PC-3 (cell line): Measurements from ENCODE around the gene DUSP2. TPM values are rescaled to one million over a fixed set of nuclear protein-coding genes. Genes with fewer than 3 reads are reported as not detected.

Experiments used
- ATAC-seq: fragments of 200-7000 bp; cut with Tn5 transposase; 2 replicates; pipeline ENCODE4 v1.9.1; 2020; ENCODE audit warnings: mild to moderate bottlenecking, moderate library complexity
- BruUV-seq: library from RNA; stranded (reverse); fragments of 400-500 nt; replicated peaks from 2 replicates; lab custom pipeline; 2021; lab: Mats Ljungman, UMichigan
- CTCF ChIA-PET: fragments of 300-600 bp; sonication (Branson Sonifier 250); formaldehyde crosslinking; loops from one replicate; lab custom pipeline; 2022; ENCODE audit warnings: antibody characterized with exemption; lab: Charles Lee
- POLR2A ChIA-PET: fragments of 300-600 bp; sonication (Branson Sonifier 250); formaldehyde crosslinking; loops from one replicate; lab custom pipeline; 2022; ENCODE audit warnings: antibody characterized with exemption; ENCODE audit not compliant: unreplicated experiment; lab: Charles Lee
- DNase-seq: peaks from one replicate; pipeline ENCODE4 v3.0.0-alpha.2; 2015
- H2AFZ ChIP-seq: fragments of 300-600 bp; sonication (generic); 2 replicates; pipeline ENCODE4 v1.6.0; 2016; ENCODE audit warnings: antibody characterized with exemption, low read length
- H3F3A ChIP-seq: fragments of 300-600 bp; sonication (generic); one replicate; pipeline ENCODE4 v1.6.0; 2017; ENCODE audit warnings: antibody characterized with exemption, low read length, control low read depth, mild to moderate bottlenecking; ENCODE audit not compliant: unreplicated experiment
- H3K27ac ChIP-seq: fragments of 300-600 bp; sonication (generic); 2 replicates; pipeline ENCODE4 v1.5.1; 2016; ENCODE audit warnings: mild to moderate bottlenecking, low read length
- H3K27me3 ChIP-seq: fragments of 300-600 bp; sonication (generic); 2 replicates; pipeline ENCODE4 v1.6.1; 2016; ENCODE audit warnings: low read length, mixed read lengths
- H3K36me3 ChIP-seq: fragments of 300-600 bp; sonication (generic); 2 replicates; pipeline ENCODE4 v1.6.1; 2016; ENCODE audit warnings: low read depth, mixed run types, low read length, mixed read lengths
- H3K4me1 ChIP-seq: fragments of 300-600 bp; sonication (generic); 2 replicates; pipeline ENCODE4 v1.5.1; 2016; ENCODE audit warnings: low read length; ENCODE audit not compliant: insufficient read depth
- H3K4me2 ChIP-seq: fragments of 300-600 bp; sonication (generic); 2 replicates; pipeline ENCODE4 v1.6.0; 2016; ENCODE audit warnings: low read length
- H3K4me3 ChIP-seq: fragments of 300-600 bp; sonication (generic); 2 replicates; pipeline ENCODE4 v1.5.1; 2016; ENCODE audit warnings: mild to moderate bottlenecking, low read length, mixed read lengths
- H3K79me2 ChIP-seq: fragments of 300-600 bp; sonication (generic); 2 replicates; pipeline ENCODE4 v1.6.1; 2017; ENCODE audit warnings: low read length, mixed read lengths
- H3K9ac ChIP-seq: fragments of 300-600 bp; sonication (generic); 2 replicates; pipeline ENCODE4 v1.6.0; 2016; ENCODE audit warnings: mild to moderate bottlenecking, low read length
- H3K9me2 ChIP-seq: fragments of 300-600 bp; sonication (generic); replicated peaks from 2 replicates; pipeline ENCODE4 v1.6.1; 2016; ENCODE audit warnings: mixed run types, low read length, mixed read lengths
- H3K9me3 ChIP-seq: fragments of 300-600 bp; sonication (generic); 2 replicates; pipeline ENCODE4 v1.6.1; 2016; ENCODE audit warnings: low read length, mixed read lengths
- H4K20me1 ChIP-seq: fragments of 300-600 bp; sonication (generic); 2 replicates; pipeline ENCODE4 v1.6.1; 2016; ENCODE audit warnings: low read length, mixed read lengths
- EZH2 ChIP-seq: fragments of 300-600 bp; sonication (generic); IDR thresholded peaks from one replicate; pipeline ENCODE4 v1.6.1; 2017; ENCODE audit warnings: antibody characterized with exemption, mild to moderate bottlenecking, low read length; ENCODE audit not compliant: unreplicated experiment
- EZH2phosphoT487 ChIP-seq: fragments of 300-600 bp; sonication (generic); IDR thresholded peaks from 2 replicates; pipeline ENCODE4 v1.6.1; 2018; ENCODE audit warnings: mild to moderate bottlenecking, antibody characterized with exemption, low read length, borderline replicate concordance
- intact Hi-C: fragments of 100-400 bp; cut with micrococcal nuclease; formaldehyde crosslinking; loops from 2 replicates; pipeline ENCODE4 v1.9.0; 2023
- total RNA-seq: library from RNA; depleted of rRNA; stranded (reverse); fragments of >200 nt; gene quantifications from 2 replicates; pipeline ENCODE4 v1.2.3, GENCODE V29; 2014
- TF ChIP-seq, protein P1 (sequence below): fragments of 300-600 bp; sonication (generic); conservative IDR thresholded peaks from 2 replicates; pipeline ENCODE4 v1.5.1; 2017; ENCODE audit warnings: antibody characterized with exemption, low read depth, mild to moderate bottlenecking, low read length

The DUSP2 gene
- total RNA-seq, 1 experiment from 2014 or later = 6.9 TPM

DNA sequence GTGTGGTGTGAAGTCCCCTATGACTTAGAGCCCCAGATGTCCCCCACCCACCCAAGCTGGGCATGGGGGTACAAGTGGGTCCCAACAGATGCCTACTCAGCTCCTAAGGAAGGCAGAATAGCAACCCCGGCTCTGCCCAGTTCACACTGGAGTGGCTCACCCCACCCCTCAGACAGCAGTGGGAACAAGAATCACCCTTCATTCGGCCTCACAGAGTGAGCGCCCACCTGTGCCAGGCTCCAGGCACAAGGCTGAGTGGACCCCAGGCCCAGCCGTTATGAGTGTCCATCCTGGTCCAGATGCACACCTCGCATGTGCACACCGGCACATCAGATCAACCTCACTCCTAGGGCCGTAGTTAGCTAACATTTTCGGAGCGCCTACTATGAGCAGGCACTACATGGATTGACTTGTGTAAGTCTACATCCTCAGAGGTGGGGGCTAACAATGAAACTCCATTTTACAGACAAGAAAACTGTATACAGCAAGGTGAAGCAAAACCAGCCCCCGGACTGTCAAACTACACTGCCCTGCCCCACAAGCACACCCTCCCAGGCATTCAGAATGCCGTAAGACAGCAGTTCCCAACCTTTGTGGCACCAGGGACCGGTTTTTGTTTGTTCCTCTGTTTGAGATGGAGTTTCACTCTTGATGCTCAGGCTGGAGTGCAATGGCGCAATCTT, 4.2 kb downstream of the DUSP2 start:
- Histone ChIP-seq H3K79me2 (peaks cover 12% of the 10 kb centered on the region), H3K27ac (no peak overlapping the region), H3K9me3 (no peaks in the 10 kb centered on the region), H3F3A (no peaks in the 10 kb centered on the region), H4K20me1 (no peaks in the 10 kb centered on the region), H3K9me2 (no peaks in the 10 kb centered on the region), H2AFZ (no peak overlapping the region), H3K9ac (no peak overlapping the region), H3K27me3 (no peaks in the 10 kb centered on the region), H3K4me2 (no peak overlapping the region), H3K4me3 (no peak overlapping the region), H3K4me1 (peaks cover 17% of the 10 kb centered on the region), H3K36me3 (no peaks in the 10 kb centered on the region)
- no peak for DNase-seq
- TF ChIP-seq, protein P1, sequence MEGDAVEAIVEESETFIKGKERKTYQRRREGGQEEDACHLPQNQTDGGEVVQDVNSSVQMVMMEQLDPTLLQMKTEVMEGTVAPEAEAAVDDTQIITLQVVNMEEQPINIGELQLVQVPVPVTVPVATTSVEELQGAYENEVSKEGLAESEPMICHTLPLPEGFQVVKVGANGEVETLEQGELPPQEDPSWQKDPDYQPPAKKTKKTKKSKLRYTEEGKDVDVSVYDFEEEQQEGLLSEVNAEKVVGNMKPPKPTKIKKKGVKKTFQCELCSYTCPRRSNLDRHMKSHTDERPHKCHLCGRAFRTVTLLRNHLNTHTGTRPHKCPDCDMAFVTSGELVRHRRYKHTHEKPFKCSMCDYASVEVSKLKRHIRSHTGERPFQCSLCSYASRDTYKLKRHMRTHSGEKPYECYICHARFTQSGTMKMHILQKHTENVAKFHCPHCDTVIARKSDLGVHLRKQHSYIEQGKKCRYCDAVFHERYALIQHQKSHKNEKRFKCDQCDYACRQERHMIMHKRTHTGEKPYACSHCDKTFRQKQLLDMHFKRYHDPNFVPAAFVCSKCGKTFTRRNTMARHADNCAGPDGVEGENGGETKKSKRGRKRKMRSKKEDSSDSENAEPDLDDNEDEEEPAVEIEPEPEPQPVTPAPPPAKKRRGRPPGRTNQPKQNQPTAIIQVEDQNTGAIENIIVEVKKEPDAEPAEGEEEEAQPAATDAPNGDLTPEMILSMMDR = no peak
- TF ChIP-seq EZH2 (no peak), EZH2phosphoT487 (no peak)
- intact Hi-C loops = no loop called here
- ChIA-PET POLR2A (no interaction called here), CTCF (no interaction called here)
- no TSS peak for BruUV-seq
- no peak for ATAC-seq

DNA sequence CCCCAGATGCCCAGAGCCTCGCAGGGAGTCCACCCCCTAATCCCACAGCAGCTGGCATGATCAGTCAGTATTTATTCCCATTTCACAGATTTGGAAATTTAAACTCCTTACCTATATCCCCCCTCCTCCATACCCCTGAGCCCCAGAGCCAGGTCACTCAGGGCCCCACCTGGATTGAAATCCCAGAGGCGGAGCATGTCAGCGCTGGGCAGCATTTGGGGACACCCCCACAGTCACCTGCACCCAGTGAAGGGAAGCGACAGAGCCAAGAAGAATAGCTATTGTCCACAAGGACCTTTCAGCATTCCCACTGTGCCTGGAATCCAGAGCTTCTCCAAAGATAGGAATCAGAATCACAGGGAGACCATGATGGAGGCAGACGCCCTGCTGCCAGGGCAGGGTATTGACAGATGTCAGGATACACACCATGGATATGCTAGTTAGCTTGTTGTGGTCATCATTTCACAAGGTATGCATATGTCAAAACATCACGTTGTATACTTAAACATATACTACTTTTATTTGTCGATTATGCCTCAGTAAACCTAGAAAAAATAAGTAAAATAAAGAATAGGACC, 6.0 kb downstream of the DUSP2 start:
- CTCF ChIA-PET = interaction anchor here (0.6 to 3.4 kb wide), 2 partner anchors 35 to 69 kb away, joined by 3 to 34 read pairs; partner anchors contain the start of gene STARD7
- Histone ChIP-seq H3K4me1 (peaks cover 11% of the 10 kb centered on the region), H3K9me3 (no peaks in the 10 kb centered on the region), H3F3A (no peaks in the 10 kb centered on the region), H3K27me3 (no peaks in the 10 kb centered on the region), H3K36me3 (no peaks in the 10 kb centered on the region), H3K4me3 (no peak overlapping the region), H3K9me2 (no peaks in the 10 kb centered on the region), H3K79me2 (peaks cover 7% of the 10 kb centered on the region; the same call in 1 of the 2 replicates), H3K9ac (no peak overlapping the region), H4K20me1 (no peaks in the 10 kb centered on the region), H2AFZ (peak overlapping the region; percentile 46; the same call in 1 of the 2 replicates), H3K27ac (no peak overlapping the region), H3K4me2 (peak overlapping the region; percentile 69; the same call in 1 of the 2 replicates)
- POLR2A ChIA-PET = no interaction called here
- DNase-seq (no peak), ATAC-seq (no peak)
- TF ChIP-seq EZH2phosphoT487 (no peak), EZH2 (no peak)
- TF ChIP-seq, protein P1 = no peak
- intact Hi-C loops = loop anchor here (2.0 kb wide), 1 partner anchor 126 kb away; the partner anchor contains the start of gene TMEM127
- no TSS peak for BruUV-seq
